Peyer's patch (tissue), 4 donors: ENCODE results near the gene CHKA. TPM values are rescaled to one million over a fixed set of nuclear protein-coding genes. Genes with fewer than 3 reads are reported as not detected.

Source experiments
- DNase-seq, 3 donors: peaks; one replicate each; pipeline ENCODE4 v3.0.0-alpha.2; 2017 to 2019
- H3K27ac ChIP-seq, 4 donors: fragments of 200-600 bp; sonication (generic); one replicate each; pipeline ENCODE4 v1.5.1; 2016 to 2019
- H3K27me3 ChIP-seq, 2 donors: fragments of 200-600 bp; sonication (generic); one replicate each; pipeline ENCODE4 v1.5.1; 2019
- H3K36me3 ChIP-seq, 3 donors: fragments of 200-600 bp; sonication (generic); one replicate each; pipeline ENCODE4 v1.5.1; 2016 to 2019
- H3K4me1 ChIP-seq, 4 donors: fragments of 200-600 bp; sonication (generic); one replicate each; pipeline ENCODE4 v1.5.1; 2016 to 2019
- H3K4me3 ChIP-seq, 4 donors: fragments of 200-600 bp; sonication (generic); 1 replicate in 3 of 4; 2 replicates in 1 of 4; pipeline ENCODE4 v1.5.1; 2016 to 2019; ENCODE audit warnings: mild to moderate bottlenecking in 1 of 4
- H3K9me3 ChIP-seq, 4 donors: fragments of 200-600 bp; sonication (generic); one replicate each; pipeline ENCODE4 v1.5.1; 2016 to 2019; ENCODE audit warnings: mild to moderate bottlenecking in 1 of 4
- CTCF ChIP-seq, 6 experiments: fragments of 450-650 bp in 4 of 6; fragments of 200-600 bp in 2 of 6; sonication (generic) in 1 of 6; IDR thresholded peaks; one replicate each; pipeline ENCODE4 v1.5.1; 2017 to 2019; ENCODE audit warnings: antibody characterized with exemption in 6 of 6, mild to moderate bottlenecking in 3 of 6, moderate library complexity in 1 of 6
- POLR2A ChIP-seq, 2 donors: fragments of 450-650 bp; IDR thresholded peaks; one replicate each; pipeline ENCODE4 v1.5.1; 2017; ENCODE audit warnings: antibody characterized with exemption in 2 of 2, mild to moderate bottlenecking in 2 of 2, moderate library complexity in 2 of 2
- total RNA-seq, 4 donors: library from RNA; depleted of rRNA; stranded (reverse); fragments of >200 nt; gene quantifications; one replicate each; pipeline ENCODE4 v1.1.0, GENCODE V29; 2016

Gene CHKA
- total RNA-seq, 4 donors from 2014 or later: 41.3 to 179 (median 130) TPM

GRCh38 chr11:68011051-68011943, 109.9 kb downstream of the CHKA start:
- no peaks in the 10 kb centered on the region for H3K9me3 ChIP-seq
- no peaks in the 10 kb centered on the region for H3K27me3 ChIP-seq
- peak overlapping the region; percentile 65 to 98 (median 90) for H3K27ac ChIP-seq
- H3K36me3 ChIP-seq: no peaks in the 10 kb centered on the region
- peaks cover 11 to 64% (median 17%) of the 10 kb centered on the region in 4 donors for H3K4me1 ChIP-seq
- peak overlapping the region in 3 of 4 donors; percentile 23 to 48 (median 48) for H3K4me3 ChIP-seq
- no peak for TF ChIP-seq POLR2A (IDR thresholded peaks at IDR 0.05)
- TF ChIP-seq CTCF (IDR thresholded peaks at IDR 0.05): no peak
- DNase-seq: no peak

- H3K27ac ChIP-seq: peak within 1 kb of the TSS; percentile 65 to 98 (median 90)
- no peaks in the 10 kb centered on the region for H3K27me3 ChIP-seq
- H3K36me3 ChIP-seq: no peaks in the 10 kb centered on the region
- peak in 2 of 6 experiments; percentile 9 to 20 for TF ChIP-seq CTCF (IDR thresholded peaks at IDR 0.05)
- TF ChIP-seq POLR2A (IDR thresholded peaks at IDR 0.05): peak; percentile 63 to 80
- DNase-seq: peak; percentile 62 to 94 (median 92)
- peak within 1 kb of the TSS in 3 of 4 donors; percentile 23 to 48 (median 48) for H3K4me3 ChIP-seq
- no peaks in the 10 kb centered on the region for H3K9me3 ChIP-seq
- H3K4me1 ChIP-seq: peaks cover 11 to 64% (median 19%) of the 10 kb centered on the region in 4 donors
These were observed 110.8 kb downstream of the CHKA start, which contains the start of gene ALDH3B1 for GRCh38 chr11:68010090-68011041. Gene ALDH3B1, plus strand, starts transcription at chr11:68010327. Its CDS starts 4,971 bp downstream, at chr11:68015298.

GRCh38 chr11:68009391-68010089, 111.6 kb downstream of the CHKA start:
- Histone ChIP-seq H3K27me3 (no peaks in the 10 kb centered on the region), H3K9me3 (no peaks in the 10 kb centered on the region), H3K27ac (peak overlapping the region; percentile 65 to 98 (median 90)), H3K4me3 (peak overlapping the region in 2 of 4 donors; percentile 48), H3K36me3 (no peaks in the 10 kb centered on the region), H3K4me1 (peaks cover 8 to 60% (median 20%) of the 10 kb centered on the region in 4 donors)
- DNase-seq: peak in 2 of 3 donors; percentile 57 to 73
- TF ChIP-seq POLR2A (IDR thresholded peaks at IDR 0.05): no peak
- TF ChIP-seq CTCF (IDR thresholded peaks at IDR 0.05): peak in 2 of 6 experiments; percentile 21 to 23

DNA sequence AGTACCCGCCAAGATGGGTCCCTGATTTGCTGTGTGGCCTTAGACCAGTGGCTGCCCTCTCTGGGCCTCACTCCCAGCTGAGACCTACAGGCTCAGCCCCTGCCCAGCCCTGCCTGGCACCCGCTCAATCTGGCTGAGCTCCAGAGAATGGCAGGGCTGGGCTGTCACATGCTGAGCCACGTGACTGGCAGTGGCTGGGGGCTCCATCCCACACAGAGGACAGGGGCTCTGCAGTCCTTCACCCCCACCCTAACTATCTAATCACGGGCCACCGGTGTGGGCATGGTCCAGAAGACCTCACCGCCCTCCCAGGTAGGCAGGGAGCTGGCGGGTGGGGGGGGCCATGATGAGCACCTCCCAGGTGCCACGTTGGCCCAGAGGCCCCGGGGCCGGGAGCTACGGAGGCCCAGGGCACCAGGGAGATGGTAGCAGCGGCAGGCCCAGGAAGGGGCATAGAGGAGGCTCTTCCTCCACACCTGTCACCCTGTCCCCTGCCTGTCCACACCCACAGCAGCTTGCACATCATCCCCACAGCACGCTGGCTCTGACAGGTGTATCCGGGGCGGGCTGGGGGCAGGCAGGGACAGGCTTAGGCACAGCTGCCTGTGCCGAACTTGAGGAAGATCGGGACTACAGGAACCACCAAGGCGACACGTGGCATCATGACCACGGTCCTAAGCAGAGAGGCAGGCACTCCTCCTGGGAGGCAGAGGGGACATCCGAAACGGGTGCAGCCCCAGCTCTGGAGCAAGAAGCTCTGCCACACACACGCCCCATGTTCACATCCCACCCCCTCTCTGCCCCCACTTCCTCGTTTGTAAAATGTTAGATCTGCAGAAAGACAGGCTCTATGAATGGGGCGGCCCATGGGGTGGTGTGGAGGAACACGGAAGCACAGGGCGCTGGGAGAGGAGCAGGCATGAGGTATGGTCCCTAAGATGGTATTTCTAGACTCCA, 112.5 kb downstream of the CHKA start:
- H3K9me3 ChIP-seq: no peaks in the 10 kb centered on the region
- H3K36me3 ChIP-seq: no peaks in the 10 kb centered on the region
- H3K27me3 ChIP-seq: no peaks in the 10 kb centered on the region
- peaks cover 8 to 56% (median 24%) of the 10 kb centered on the region in 4 donors for H3K4me1 ChIP-seq
- H3K4me3 ChIP-seq: peak overlapping the region in 2 of 4 donors; percentile 38 to 48
- TF ChIP-seq POLR2A (IDR thresholded peaks at IDR 0.05): no peak
- TF ChIP-seq CTCF (IDR thresholded peaks at IDR 0.05): no peak
- peak; percentile 79 to 85 (median 79) for DNase-seq
- peak overlapping the region; percentile 43 to 98 (median 90) for H3K27ac ChIP-seq
